GM23338 (cell line): ENCODE measurements around the gene RAD51B.

Experiments used
- EZH2 ChIP-seq: fragments of 200-600 bp; sonication (generic); IDR thresholded peaks from one replicate; pipeline ENCODE4 v1.8.0; 2017; ENCODE audit warnings: antibody characterized with exemption, mild to moderate bottlenecking, low read depth; ENCODE audit not compliant: unreplicated experiment
- JUNB ChIP-seq: IDR thresholded peaks from one replicate; pipeline ENCODE4 v1.6.1; 2016; ENCODE audit warnings: antibody characterized with exemption; ENCODE audit not compliant: unreplicated experiment
- POLR2AphosphoS5 ChIP-seq: IDR thresholded peaks from 2 replicates; pipeline ENCODE4 v1.6.1; 2016; ENCODE audit warnings: antibody characterized with exemption, low read depth
- ZNF331 ChIP-seq: fragments of 250-450 bp; sonication (Bioruptor Pico); IDR thresholded peaks from 2 replicates; pipeline ENCODE4 v1.5.0; 2020; ENCODE audit warnings: low read depth, mild to moderate bottlenecking, moderate library complexity
- TF ChIP-seq, protein P1 (sequence below), 2 experiments: fragments of 200-600 bp in 1 of 2; sonication (generic) in 1 of 2; conservative IDR thresholded peaks; 2 replicates each; pipeline versions ENCODE4 v1.5.1 to v1.6.1; 2016 to 2017; ENCODE audit warnings: antibody characterized with exemption in 2 of 2, low read depth in 2 of 2, mild to moderate bottlenecking in 2 of 2, moderate library complexity in 1 of 2

DNA sequence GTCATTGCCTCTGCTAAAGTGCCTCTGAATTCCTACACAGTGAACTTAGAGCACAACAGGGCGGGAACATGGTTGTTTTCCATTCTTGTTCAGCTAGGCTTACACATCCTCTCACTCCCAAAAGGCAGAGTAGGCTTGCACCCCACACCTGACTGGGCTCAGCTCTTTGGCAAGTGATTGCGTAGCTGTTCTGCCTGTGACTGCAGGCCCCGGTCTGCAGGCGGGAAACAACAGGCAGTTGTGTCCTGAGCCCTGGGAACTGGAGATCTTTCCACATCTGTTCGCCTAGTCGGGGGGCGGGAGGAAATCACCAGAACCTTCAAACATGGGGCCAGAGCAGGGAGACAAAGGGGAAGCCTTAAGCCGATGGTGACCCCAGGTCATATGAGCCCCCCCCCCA lies 698.6 kb downstream of the RAD51B start:
- no peak for TF ChIP-seq EZH2
- TF ChIP-seq, protein P1, sequence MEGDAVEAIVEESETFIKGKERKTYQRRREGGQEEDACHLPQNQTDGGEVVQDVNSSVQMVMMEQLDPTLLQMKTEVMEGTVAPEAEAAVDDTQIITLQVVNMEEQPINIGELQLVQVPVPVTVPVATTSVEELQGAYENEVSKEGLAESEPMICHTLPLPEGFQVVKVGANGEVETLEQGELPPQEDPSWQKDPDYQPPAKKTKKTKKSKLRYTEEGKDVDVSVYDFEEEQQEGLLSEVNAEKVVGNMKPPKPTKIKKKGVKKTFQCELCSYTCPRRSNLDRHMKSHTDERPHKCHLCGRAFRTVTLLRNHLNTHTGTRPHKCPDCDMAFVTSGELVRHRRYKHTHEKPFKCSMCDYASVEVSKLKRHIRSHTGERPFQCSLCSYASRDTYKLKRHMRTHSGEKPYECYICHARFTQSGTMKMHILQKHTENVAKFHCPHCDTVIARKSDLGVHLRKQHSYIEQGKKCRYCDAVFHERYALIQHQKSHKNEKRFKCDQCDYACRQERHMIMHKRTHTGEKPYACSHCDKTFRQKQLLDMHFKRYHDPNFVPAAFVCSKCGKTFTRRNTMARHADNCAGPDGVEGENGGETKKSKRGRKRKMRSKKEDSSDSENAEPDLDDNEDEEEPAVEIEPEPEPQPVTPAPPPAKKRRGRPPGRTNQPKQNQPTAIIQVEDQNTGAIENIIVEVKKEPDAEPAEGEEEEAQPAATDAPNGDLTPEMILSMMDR (conservative IDR thresholded peaks at IDR 0.05; ENCODE audit: low read depth in 2 of 2) = no peak
- TF ChIP-seq JUNB = no peak
- no peak for TF ChIP-seq POLR2AphosphoS5
- no peak for TF ChIP-seq ZNF331 (CRISPR knock-in tag)
